ENCODE results near the gene ITIH5. TPM values are rescaled to one million over a fixed set of nuclear protein-coding genes. Genes with fewer than 3 reads are reported as not detected.

ITIH5 gene
- total and polyA plus RNA-seq, 2 of the 8 experiments (the other 6 are each of a cell fraction or from before 2014, with no cell fraction given), result 5.8 to 7.6 TPM

- TF ChIP-seq RAD21 (IDR thresholded peaks at IDR 0.05 in 1 of 2, conservative IDR thresholded peaks at IDR 0.05 in 1 of 2; ENCODE audit: low read depth in 2 of 2, low read length in 2 of 2), result no peak
- TF ChIP-seq ATF3 (IDR thresholded peaks at IDR 0.05; ENCODE audit: insufficient read depth, low read depth, low read length), result no peak
- no peak for TF ChIP-seq CTBP2 (IDR thresholded peaks at IDR 0.05; ENCODE audit: borderline replicate concordance, insufficient read depth, insufficient read length, low read length)
These were observed 107.4 kb downstream of the ITIH5 start (continued) for GRCh38 chr10:7559386-7559785.

All from H1 (cell line).